ENCODE results near the gene B3GAT3.
A peak's percentile ranks its signal among the peaks of the same experiment; 100 is the strongest.

Gene B3GAT3

GRCh38 chr11:62632492-62632891, 10.7 kb upstream of the B3GAT3 start:
- no peaks in the 10 kb centered on the region for H3K9me3 ChIP-seq (ENCODE audit: low read length)
- no peaks in the 10 kb centered on the region for H3K27me3 ChIP-seq (ENCODE audit: insufficient read depth, low read length)
- no peak overlapping the region for H3K27ac ChIP-seq (ENCODE audit: low read depth, low read length, poor library complexity, severe bottlenecking)
- H3K4me2 ChIP-seq (ENCODE audit: low read length) = no peak overlapping the region
- H3K79me2 ChIP-seq (ENCODE audit: insufficient read depth, low read length) = no peaks in the 10 kb centered on the region
- no peaks in the 10 kb centered on the region for H3K4me1 ChIP-seq (ENCODE audit: insufficient read depth, low read length, severe bottlenecking)
- no peaks in the 10 kb centered on the region for H4K20me1 ChIP-seq (ENCODE audit: insufficient read depth, low read length)
- H3K4me3 ChIP-seq (ENCODE audit: low read depth, low read length, poor library complexity, severe bottlenecking) = no peak overlapping the region
- H3K9me2 ChIP-seq (ENCODE audit: low read depth, low read length) = no peaks in the 10 kb centered on the region
- TF ChIP-seq, protein P1, sequence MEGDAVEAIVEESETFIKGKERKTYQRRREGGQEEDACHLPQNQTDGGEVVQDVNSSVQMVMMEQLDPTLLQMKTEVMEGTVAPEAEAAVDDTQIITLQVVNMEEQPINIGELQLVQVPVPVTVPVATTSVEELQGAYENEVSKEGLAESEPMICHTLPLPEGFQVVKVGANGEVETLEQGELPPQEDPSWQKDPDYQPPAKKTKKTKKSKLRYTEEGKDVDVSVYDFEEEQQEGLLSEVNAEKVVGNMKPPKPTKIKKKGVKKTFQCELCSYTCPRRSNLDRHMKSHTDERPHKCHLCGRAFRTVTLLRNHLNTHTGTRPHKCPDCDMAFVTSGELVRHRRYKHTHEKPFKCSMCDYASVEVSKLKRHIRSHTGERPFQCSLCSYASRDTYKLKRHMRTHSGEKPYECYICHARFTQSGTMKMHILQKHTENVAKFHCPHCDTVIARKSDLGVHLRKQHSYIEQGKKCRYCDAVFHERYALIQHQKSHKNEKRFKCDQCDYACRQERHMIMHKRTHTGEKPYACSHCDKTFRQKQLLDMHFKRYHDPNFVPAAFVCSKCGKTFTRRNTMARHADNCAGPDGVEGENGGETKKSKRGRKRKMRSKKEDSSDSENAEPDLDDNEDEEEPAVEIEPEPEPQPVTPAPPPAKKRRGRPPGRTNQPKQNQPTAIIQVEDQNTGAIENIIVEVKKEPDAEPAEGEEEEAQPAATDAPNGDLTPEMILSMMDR (IDR thresholded peaks at IDR 0.05; ENCODE audit: low read length) = no peak
- TF ChIP-seq EZH2 (IDR thresholded peaks at IDR 0.05; ENCODE audit: borderline replicate concordance, low read length) = no peak
- peaks cover 97% of the 10 kb centered on the region for H3K36me3 ChIP-seq (ENCODE audit: insufficient read depth, low read length)
- no peak overlapping the region for H3K9ac ChIP-seq (ENCODE audit: low read length)
- no peak overlapping the region for H2AFZ ChIP-seq (ENCODE audit: low read length)
- H3F3A ChIP-seq (ENCODE audit: insufficient read depth, low read length) = no peaks in the 10 kb centered on the region

DNA sequence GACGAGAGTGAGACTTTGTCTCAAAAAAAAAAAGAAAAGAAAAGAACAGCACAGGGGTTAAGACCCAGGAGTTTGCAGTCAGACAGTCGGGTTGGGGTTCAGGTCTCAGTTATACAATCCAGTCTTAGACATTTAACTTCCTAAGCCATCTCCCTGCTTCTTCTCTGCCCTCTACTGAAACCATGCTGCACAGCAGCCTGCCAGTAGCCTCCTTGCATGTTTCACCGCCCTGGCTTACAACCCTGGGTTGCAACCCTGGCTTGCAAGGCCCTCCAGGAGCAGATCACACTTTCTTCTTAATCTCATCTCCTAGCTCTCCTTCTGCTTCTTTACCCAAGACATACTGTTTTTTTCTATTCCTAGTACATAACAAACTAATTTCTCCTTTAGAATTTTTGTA, 5.9 kb upstream of the B3GAT3 start:
- Histone ChIP-seq H3K27ac (ENCODE audit: low read depth, low read length, poor library complexity, severe bottlenecking) (no peak overlapping the region), H3K4me2 (ENCODE audit: low read length) (no peak overlapping the region), H4K20me1 (ENCODE audit: insufficient read depth, low read length) (no peaks in the 10 kb centered on the region), H3K79me2 (ENCODE audit: insufficient read depth, low read length) (no peaks in the 10 kb centered on the region), H3K4me1 (ENCODE audit: insufficient read depth, low read length, severe bottlenecking) (no peaks in the 10 kb centered on the region), H3F3A (ENCODE audit: insufficient read depth, low read length) (peaks cover 2% of the 10 kb centered on the region; the same call in 1 of the 2 replicates), H3K27me3 (ENCODE audit: insufficient read depth, low read length) (no peaks in the 10 kb centered on the region), H3K4me3 (ENCODE audit: low read depth, low read length, poor library complexity, severe bottlenecking) (no peak overlapping the region), H3K36me3 (ENCODE audit: insufficient read depth, low read length) (peaks cover 79% of the 10 kb centered on the region), H3K9me2 (ENCODE audit: low read depth, low read length) (no peaks in the 10 kb centered on the region), H3K9ac (ENCODE audit: low read length) (no peak overlapping the region), H2AFZ (ENCODE audit: low read length) (no peak overlapping the region), H3K9me3 (ENCODE audit: low read length) (no peaks in the 10 kb centered on the region)
- TF ChIP-seq EZH2 (IDR thresholded peaks at IDR 0.05; ENCODE audit: borderline replicate concordance, low read length) = no peak
- TF ChIP-seq, protein P1 (IDR thresholded peaks at IDR 0.05; ENCODE audit: low read length) = no peak

- Histone ChIP-seq H3K9me2 (ENCODE audit: low read depth, low read length) (no peaks in the 10 kb centered on the region), H3F3A (ENCODE audit: insufficient read depth, low read length) (peaks cover 7% of the 10 kb centered on the region; the same call in 1 of the 2 replicates), H3K4me2 (ENCODE audit: low read length) (peak overlapping the region; percentile 33), H3K4me3 (ENCODE audit: low read depth, low read length, poor library complexity, severe bottlenecking) (peak overlapping the region; percentile 96), H3K9me3 (ENCODE audit: low read length) (no peaks in the 10 kb centered on the region), H3K79me2 (ENCODE audit: insufficient read depth, low read length) (peaks cover 8% of the 10 kb centered on the region), H3K27me3 (ENCODE audit: insufficient read depth, low read length) (no peaks in the 10 kb centered on the region), H2AFZ (ENCODE audit: low read length) (no peak overlapping the region), H3K36me3 (ENCODE audit: insufficient read depth, low read length) (peaks cover 36% of the 10 kb centered on the region), H3K27ac (ENCODE audit: low read depth, low read length, poor library complexity, severe bottlenecking) (peak overlapping the region; percentile 80), H3K9ac (ENCODE audit: low read length) (peak overlapping the region; percentile 17; the same call in 1 of the 2 replicates), H3K4me1 (ENCODE audit: insufficient read depth, low read length, severe bottlenecking) (peaks cover 14% of the 10 kb centered on the region), H4K20me1 (ENCODE audit: insufficient read depth, low read length) (no peaks in the 10 kb centered on the region)
- TF ChIP-seq, protein P1 (IDR thresholded peaks at IDR 0.05; ENCODE audit: low read length) = no peak
- no peak for TF ChIP-seq EZH2 (IDR thresholded peaks at IDR 0.05; ENCODE audit: borderline replicate concordance, low read length)
Measured at GRCh38 chr11:62622476-62623089, 797 bp upstream of the B3GAT3 start.

All from OCI-LY1 (cell line).